Adrenal gland (tissue), 5 donors: ENCODE measurements around the gene GALT.

Experiments
- POLR2A ChIP-seq, 2 donors: fragments of 450-650 bp; IDR thresholded peaks; one replicate each; pipeline ENCODE4 v1.6.1; 2017; ENCODE audit warnings: antibody characterized with exemption in 2 of 2, mild to moderate bottlenecking in 2 of 2, moderate library complexity in 1 of 2
- TF ChIP-seq, protein P1 (sequence below), 6 experiments: fragments of 450-650 bp in 4 of 6; fragments of 200-600 bp in 2 of 6; sonication (generic) in 1 of 6; IDR thresholded peaks; 1 replicate in 5 of 6; 2 replicates in 1 of 6; pipeline versions ENCODE4 v1.5.1 to v1.8.0; 2016 to 2021; ENCODE audit warnings: antibody characterized with exemption in 6 of 6, mild to moderate bottlenecking in 2 of 6, moderate library complexity in 1 of 6
- donor health status: DM: no; HTN: no; CAD: no.

DNA sequence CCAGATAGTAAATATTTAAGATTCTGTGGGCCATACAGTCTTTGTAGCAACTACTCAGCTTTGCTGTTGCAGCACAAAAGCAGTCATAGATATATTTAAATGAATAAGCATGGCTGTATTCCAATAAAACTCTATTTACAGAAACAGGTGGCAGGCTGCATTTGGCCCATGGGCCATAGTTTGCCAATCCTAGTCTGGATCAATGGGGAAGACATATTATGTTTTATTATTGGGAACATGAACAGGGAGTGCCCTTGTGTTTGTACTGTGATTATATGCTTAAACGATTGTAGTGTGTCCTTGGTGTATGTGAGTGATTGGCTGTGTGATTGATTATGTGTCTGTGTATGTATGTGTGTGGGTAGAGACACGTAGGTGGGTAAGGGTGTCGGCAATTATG is 28.0 kb downstream of the GALT start:
- TF ChIP-seq, protein P1, sequence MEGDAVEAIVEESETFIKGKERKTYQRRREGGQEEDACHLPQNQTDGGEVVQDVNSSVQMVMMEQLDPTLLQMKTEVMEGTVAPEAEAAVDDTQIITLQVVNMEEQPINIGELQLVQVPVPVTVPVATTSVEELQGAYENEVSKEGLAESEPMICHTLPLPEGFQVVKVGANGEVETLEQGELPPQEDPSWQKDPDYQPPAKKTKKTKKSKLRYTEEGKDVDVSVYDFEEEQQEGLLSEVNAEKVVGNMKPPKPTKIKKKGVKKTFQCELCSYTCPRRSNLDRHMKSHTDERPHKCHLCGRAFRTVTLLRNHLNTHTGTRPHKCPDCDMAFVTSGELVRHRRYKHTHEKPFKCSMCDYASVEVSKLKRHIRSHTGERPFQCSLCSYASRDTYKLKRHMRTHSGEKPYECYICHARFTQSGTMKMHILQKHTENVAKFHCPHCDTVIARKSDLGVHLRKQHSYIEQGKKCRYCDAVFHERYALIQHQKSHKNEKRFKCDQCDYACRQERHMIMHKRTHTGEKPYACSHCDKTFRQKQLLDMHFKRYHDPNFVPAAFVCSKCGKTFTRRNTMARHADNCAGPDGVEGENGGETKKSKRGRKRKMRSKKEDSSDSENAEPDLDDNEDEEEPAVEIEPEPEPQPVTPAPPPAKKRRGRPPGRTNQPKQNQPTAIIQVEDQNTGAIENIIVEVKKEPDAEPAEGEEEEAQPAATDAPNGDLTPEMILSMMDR (IDR thresholded peaks at IDR 0.05) = no peak
- TF ChIP-seq POLR2A (IDR thresholded peaks at IDR 0.05) = no peak
